Activated T-helper 1 cell treated with Interleukin-2 at 50 U/mL for 16 hours (primary cell): ENCODE results near the gene SSH2.
"Not testable (repeated sequence)": the region's sequence is repeated elsewhere in the genome, so short reads cannot be mapped to it uniquely, and the experiment has no call there.

ENCODE experiments used
- DNase-seq: peaks from one replicate; pipeline ENCODE4 v3.0.0-alpha.2; 2020; ENCODE audit warnings: low read depth

Gene SSH2

GRCh38 chr17:29661213-29661612, 268.8 kb downstream of the SSH2 start:
- DNase-seq = no peak

GRCh38 chr17:29659155-29659554, 270.9 kb downstream of the SSH2 start:
- DNase-seq = no peak

GRCh38 chr17:29655323-29655722, 274.7 kb downstream of the SSH2 start:
- no peak for DNase-seq

GRCh38 chr17:29653995-29654714, 275.9 kb downstream of the SSH2 start:
- DNase-seq = no peak

DNA sequence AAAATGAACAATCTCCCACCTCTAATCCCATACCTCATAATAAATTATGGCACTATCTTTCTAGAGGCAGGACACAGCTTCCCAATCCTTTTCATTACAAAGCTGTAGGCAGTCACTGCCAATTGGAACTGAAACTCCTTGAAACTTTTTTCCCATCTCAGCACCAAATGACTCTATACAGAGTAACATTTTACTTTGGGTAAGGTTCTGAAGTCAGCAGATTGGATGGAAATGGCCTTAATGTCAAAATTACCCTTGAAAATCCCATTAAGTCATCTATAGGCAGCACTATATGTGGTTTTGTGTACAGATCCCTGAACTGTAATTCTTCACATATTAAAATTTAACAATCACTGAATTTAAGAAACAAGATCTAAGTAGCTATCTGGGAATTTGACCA, 277.1 kb downstream of the SSH2 start:
- DNase-seq = no peak

GRCh38 chr17:29651913-29652312, 278.1 kb downstream of the SSH2 start:
- DNase-seq = not testable (repeated sequence)

DNA sequence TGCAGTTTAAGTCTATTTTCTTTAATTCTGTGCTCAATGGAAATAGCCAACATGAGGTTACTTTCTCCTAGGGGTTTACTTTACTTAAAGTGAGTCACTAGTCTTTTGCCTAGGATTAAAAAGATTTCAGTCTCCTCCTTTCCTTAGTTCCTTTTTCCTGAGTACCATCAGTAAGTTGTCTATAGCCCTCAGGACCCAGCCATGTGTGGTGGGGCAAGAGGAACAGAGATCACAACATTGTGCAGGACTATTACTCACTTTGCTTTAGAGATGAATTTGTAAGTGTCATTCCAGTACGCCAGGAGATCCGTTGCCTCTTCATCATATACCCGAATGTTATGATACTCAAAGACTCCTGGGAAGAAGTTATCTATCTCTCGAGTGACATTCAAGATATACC, 279.6 kb downstream of the SSH2 start:
- no peak for DNase-seq

DNA sequence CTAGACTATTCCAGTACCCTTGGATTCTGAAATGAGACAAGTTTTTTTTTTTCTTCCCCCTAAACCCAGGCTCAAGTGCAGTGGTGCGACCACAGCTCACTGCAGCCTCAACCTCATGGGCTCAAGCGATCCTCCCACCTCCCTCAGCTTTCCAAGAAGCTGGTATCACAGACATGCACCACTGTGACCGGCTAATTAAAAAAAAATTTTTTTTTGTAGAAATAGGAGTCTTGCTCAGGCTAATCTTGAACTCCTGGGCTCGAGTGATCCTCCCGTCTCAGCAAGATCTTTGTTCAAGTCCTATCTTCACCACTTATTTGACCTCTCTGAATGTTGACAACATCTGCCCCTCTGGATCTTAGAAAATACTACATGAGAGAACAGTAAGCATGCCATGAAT, 280.7 kb downstream of the SSH2 start:
- DNase-seq = no peak

DNA sequence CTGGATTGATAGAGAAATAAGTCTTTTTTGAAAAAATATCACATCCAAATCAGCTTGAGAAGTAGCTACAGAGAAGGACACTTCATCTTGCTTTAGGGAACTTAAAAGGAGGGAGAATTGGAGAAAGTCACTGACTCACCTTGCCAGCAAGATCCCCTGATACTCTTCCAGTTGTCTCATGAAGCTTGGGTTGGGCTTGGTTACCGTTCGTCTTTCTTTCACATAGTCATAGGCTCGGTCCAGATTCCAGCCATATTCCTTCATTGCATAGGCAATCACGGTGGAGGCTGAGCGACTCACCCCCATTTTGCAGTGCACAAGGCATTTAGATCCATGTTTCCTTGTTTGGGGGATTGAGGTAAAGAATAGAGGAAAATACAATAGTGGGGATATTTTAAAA, 282.0 kb downstream of the SSH2 start:
- no peak for DNase-seq

DNA sequence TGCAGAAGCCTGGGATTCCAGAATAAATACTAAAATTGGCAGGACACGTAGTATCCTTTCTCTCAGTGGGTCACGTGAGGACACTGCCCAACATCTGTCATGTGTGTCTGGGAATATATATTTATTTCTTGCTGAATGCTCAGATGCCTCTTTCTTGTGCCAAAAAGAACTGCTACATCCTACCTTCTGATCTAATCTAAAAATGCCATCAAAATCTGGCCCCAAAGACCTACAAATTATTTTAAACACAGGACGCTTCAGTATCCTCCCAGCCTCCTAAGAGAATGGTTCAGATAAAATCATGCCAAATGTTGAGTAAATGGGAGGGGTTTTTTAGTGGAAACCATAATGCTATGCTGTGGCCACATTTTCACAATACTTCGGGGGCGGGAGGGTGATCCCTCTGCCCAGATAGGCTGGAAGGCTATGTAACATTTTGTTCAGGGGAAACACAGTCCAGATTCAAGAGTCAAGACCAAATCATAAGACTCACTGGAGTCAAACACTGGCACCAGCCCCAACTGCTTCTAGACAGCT, 284.4 kb downstream of the SSH2 start:
- DNase-seq = no peak

GRCh38 chr17:29643817-29644160, 286.2 kb downstream of the SSH2 start:
- no peak for DNase-seq

DNA sequence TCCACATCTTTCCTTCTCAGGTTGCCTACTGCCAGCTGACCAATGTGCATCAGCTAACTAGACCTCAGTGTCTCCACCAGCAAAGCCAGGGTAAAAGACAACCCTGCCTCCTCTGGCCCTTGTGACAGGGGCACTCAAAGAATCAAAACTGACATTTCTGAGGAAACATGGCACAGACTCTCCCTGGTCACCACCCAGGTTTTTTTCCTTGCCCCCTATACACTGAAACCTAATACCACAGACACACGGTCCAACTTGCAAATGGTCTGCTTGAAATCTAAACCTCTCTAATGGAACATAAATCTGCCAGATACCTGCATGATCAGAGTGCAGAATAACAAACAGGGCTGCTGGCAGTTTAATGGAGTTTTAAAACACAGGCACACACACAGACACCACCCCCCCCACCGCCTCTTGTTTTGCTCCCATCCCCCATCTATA, 287.8 kb downstream of the SSH2 start:
- no peak for DNase-seq

- DNase-seq = no peak
Observed at GRCh38 chr17:29640981-29641642, 288.9 kb downstream of the SSH2 start.

DNA sequence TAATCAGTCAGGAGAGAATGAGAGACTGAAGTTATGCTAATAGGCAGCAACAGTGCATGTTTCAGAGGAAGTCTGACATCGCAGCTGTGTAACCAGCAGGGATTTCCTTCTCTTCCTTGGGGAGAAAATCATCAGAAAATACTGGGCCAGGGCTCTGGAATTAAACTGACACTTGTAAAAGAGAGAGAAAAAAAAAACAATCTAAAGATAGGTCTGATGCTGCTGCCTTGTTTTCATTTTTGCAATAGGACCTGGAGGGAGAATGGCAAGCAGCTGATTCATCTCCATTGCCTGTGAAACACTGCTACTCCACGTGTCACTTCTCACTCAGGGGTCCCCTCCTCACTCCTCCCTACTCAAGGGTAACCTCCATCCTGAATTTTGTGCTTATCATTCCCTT, 289.6 kb downstream of the SSH2 start:
- no peak for DNase-seq

GRCh38 chr17:29633886-29634285, 296.1 kb downstream of the SSH2 start:
- DNase-seq = no peak

DNA sequence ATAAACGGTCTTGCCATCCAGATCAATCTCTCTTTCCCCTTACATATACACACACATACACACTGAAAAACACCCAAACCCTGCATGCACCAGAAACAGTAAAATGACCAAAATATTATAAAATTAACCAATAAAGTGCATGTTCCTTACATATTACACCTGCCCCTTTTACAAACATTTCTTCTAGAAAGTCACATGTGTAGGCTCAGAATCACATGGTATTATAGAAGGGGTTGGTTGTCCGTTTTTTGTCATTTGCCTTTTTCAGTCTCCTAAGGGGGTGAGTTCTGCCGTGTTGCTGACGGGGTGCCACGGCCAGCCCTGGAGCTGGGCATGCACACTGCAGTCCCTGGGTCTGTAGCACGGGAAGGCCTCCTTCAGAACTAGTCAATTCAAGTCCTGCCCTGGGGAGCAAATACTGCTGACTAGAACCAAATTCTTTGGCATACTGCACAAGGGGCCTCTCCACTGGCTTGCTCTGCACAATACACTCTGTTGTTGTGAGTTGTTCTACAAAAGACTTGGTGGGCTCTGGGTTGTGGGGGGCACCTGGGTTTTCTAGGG, 299.3 kb downstream of the SSH2 start:
- DNase-seq = no peak

DNA sequence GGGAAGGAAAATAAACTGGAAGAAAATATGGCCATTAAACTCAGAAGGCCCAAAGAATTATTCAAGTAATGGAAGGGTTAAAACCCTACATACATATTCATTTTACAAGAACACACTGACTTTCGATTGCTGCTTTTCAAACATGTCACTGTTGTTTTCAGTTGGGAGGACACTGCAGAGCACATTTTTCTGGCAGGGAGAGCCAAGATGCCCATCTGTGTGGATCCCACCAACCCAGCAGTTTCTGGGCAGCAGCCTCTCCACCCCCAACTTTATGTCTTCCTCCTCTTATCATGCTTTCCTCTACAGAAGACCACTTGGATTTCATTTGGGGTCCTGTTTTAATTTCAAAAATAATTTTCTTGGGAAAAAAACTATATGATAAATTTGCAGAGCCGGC, 300.2 kb downstream of the SSH2 start:
- DNase-seq = no peak

DNA sequence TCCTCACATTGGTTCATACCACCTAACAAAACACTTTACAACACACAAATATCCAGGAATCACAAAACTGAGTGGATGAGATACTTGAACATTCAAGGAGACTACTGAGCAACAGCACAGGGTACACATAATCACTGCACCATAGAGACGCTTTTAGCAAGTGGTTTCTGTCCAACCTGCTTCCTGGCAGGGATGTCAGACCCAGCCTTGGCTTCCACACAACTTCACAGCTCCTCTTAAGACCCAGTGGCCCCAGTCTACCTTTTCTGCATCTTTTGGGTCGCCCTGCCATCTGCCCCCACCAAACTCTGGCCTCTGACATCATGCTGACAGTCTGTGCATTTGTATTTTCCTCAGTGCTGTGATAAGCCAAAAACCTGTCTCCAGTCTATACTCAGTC, 301.4 kb downstream of the SSH2 start:
- no peak for DNase-seq

GRCh38 chr17:29627951-29628350, 302.1 kb downstream of the SSH2 start:
- no peak for DNase-seq

DNA sequence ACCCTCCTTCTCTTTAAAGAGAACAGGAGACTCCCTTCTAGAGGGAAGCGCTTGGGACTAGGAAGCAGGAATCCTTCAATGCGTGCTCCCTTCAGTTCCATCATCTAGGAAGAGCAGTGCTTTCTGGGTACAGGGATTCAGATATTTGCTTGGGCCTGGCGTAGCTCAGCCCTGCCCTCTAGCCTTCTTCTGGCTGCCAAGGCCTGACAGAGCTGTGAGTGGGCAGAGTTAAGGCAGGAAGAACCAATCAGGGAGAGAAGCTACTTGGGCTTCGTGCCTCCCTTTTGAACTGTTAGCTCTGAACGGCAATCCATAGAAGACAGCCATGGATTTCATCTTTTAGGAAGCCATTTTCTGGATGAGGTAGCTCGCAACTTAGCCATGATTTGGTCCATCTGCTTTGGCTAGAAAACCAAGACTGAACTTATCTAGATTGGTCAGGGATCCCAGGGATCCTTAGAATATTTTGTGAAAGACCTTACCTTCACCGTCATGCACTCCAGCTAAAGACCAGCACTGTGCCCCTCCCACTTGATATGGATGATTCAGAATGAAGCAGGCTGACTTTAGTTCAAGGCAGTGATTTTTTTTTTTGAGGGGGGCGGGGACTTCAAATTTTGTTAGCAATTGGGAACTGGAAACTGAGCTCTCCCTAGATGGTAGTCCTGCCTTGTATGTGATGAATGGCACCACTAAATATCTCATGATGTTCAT, 304.8 kb downstream of the SSH2 start:
- no peak for DNase-seq

DNA sequence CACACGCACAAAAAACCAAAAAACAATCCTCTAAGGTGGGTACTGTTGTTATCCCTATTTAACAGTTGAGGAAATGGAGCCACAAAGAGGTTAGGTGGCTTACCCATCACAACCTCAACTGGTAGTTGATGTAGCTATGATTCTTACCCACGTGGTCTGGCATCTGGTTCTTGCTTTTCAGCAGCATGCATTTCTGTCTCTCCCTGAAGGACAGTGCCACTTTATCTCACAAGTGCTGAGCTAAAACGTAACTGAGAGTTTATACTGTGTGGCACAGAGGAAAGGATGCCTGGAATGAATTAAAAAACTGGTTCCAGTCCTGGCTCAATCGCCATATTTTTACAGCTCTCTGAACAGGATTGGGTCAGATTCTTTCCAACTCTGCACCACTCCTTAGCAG, 305.4 kb downstream of the SSH2 start:
- DNase-seq = no peak

DNA sequence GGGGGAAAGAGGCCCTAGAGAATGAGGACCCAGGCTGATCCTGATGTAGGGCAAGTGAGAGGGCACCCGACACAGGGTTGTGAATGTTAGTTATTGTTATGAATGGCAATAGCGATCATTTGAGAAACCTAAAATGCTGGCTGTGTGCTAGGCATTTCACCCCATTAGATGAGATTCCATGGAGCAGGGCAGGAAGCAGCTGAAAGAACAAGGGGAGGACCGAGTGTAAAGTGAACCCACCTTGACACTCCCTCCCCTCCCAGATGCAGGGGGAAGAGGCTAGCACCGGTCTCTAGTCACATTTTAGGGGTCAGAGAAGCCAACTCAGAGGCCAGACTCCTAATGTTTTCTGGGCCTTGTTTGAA, 306.8 kb downstream of the SSH2 start:
- no peak for DNase-seq
